Activated CD8-positive, alpha-beta T cell treated with anti-CD3 and anti-CD28 coated beads for 36 hours (primary cell): ENCODE results near the gene PBX2. TPM values are rescaled to one million over a fixed set of nuclear protein-coding genes. Genes with fewer than 3 reads are reported as not detected.

Source experiments
- ATAC-seq: fragments of 200-7000 bp; cut with Tn5 transposase; one replicate; pipeline ENCODE4 v1.10.0; 2021; ENCODE audit warnings: mild to moderate bottlenecking, moderate library complexity
- CTCF ChIA-PET: fragments of 350-600 bp; sonication (Branson Sonifier 250); formaldehyde crosslinking; loops from one replicate; lab custom pipeline; 2021; ENCODE audit warnings: antibody characterized with exemption; lab: Charles Lee
- POLR2A ChIA-PET: fragments of 350-600 bp; sonication (Branson Sonifier 250); formaldehyde crosslinking; loops from one replicate; lab custom pipeline; 2021; ENCODE audit warnings: antibody characterized with exemption; lab: Charles Lee
- DNase-seq: peaks from one replicate; pipeline ENCODE4 v3.0.0-alpha.2; 2020
- H3K27ac Mint-ChIP-seq: one replicate; pipeline ENCODE4 v1.8.0; 2021; ENCODE audit warnings: mild to moderate bottlenecking, mixed read lengths
- H3K27me3 Mint-ChIP-seq: one replicate; pipeline ENCODE4 v1.8.0; 2021; ENCODE audit warnings: mixed read lengths
- H3K36me3 Mint-ChIP-seq: one replicate; pipeline ENCODE4 v1.8.0; 2021; ENCODE audit warnings: low read depth, mixed read lengths
- H3K4me1 Mint-ChIP-seq: one replicate; pipeline ENCODE4 v1.8.0; 2021; ENCODE audit warnings: low read depth, mixed read lengths
- H3K4me3 Mint-ChIP-seq: one replicate; pipeline ENCODE4 v1.8.0; 2021; ENCODE audit warnings: mild to moderate bottlenecking, moderate library complexity, mixed read lengths
- H3K9me3 Mint-ChIP-seq: one replicate; pipeline ENCODE4 v1.8.0; 2021; ENCODE audit warnings: mixed read lengths
- intact Hi-C: fragments of 100-400 bp; cut with micrococcal nuclease; formaldehyde crosslinking; loops from one replicate; pipeline ENCODE4 v1.10.0; 2022
- total RNA-seq, 2 experiments: library from RNA; stranded (reverse); gene quantifications; one replicate each; pipeline ENCODE4 v1.2.3, GENCODE V29; 2021
- TF ChIP-seq, protein P1 (sequence below): fragments of 200-600 bp; IDR thresholded peaks from one replicate; pipeline ENCODE4 v1.8.0; 2022; ENCODE audit warnings: antibody characterized with exemption, mild to moderate bottlenecking

Gene PBX2
- total RNA-seq, 2 experiments from 2014 or later: 59.6 to 64.2 TPM

DNA sequence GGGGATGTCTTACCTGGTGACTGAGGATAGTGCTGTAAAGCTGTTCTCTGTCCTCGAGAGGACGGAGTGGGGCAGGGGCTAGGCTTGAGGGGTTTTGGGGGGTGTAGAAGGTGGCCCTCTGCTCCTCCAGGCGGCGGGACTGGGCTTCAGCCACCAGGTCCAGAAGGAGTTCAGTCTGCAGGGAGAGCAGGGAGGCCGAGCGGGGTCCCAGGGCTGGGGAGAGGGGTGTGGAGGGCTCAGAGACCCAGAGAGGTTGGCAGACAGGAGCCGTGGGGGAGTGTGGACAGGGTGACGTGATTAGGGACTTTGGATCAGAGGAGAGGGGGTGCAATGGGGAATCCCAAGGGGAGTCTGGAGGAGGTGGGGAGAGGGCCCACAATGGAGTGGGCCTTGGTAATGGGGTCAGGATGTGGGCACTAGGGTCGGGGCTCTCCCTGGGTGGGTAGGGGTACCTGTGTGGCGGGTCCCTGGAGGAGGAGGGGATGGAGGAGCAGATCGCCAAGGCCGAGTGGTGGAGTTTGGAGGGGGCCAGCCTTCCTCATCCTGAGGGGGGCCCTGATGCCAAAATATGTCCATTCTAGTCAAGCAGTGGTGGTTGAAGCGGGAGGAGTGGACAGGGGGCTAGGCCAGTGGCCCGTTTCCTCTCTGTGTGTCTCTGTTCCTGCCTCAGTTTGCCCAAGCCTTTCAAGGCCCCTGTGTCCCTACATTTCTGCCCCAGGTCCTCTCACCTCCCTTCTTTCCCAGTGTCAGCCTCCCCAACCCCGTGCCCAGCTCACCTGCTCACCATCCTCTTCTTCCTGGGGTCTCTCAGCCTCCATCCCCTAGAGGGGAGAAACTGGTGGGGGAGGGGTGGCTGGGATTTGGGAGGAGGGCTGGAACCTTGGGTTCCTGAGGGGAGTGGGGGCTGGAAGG lies 1.9 kb upstream of the PBX2 start:
- H3K4me1 Mint-ChIP-seq: peaks cover 43% of the 10 kb centered on the region
- POLR2A ChIA-PET: interaction anchor here (0.8 to 7.2 kb wide), 6 partner anchors 13 to 780 kb away, joined by 3 to 72 read pairs (median 3); partner anchors contain the start of genes AGPAT1, ATF6B, PSMB9 and RNF5
- H3K4me3 Mint-ChIP-seq: peak overlapping the region; percentile 97
- TF ChIP-seq, protein P1, sequence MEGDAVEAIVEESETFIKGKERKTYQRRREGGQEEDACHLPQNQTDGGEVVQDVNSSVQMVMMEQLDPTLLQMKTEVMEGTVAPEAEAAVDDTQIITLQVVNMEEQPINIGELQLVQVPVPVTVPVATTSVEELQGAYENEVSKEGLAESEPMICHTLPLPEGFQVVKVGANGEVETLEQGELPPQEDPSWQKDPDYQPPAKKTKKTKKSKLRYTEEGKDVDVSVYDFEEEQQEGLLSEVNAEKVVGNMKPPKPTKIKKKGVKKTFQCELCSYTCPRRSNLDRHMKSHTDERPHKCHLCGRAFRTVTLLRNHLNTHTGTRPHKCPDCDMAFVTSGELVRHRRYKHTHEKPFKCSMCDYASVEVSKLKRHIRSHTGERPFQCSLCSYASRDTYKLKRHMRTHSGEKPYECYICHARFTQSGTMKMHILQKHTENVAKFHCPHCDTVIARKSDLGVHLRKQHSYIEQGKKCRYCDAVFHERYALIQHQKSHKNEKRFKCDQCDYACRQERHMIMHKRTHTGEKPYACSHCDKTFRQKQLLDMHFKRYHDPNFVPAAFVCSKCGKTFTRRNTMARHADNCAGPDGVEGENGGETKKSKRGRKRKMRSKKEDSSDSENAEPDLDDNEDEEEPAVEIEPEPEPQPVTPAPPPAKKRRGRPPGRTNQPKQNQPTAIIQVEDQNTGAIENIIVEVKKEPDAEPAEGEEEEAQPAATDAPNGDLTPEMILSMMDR: no peak
- no peaks in the 10 kb centered on the region for H3K9me3 Mint-ChIP-seq
- peaks cover 29% of the 10 kb centered on the region for H3K36me3 Mint-ChIP-seq
- peak overlapping the region; percentile 99 for H3K27ac Mint-ChIP-seq
- DNase-seq (peak; percentile 25), ATAC-seq (no peak)
- CTCF ChIA-PET: interaction anchor here (0.8 to 4.4 kb wide), 5 partner anchors 27 to 761 kb away, joined by 3 to 32 read pairs (median 3); partner anchors contain the start of genes EGFL8 and HLA-DMA
- intact Hi-C loops: no loop called here
- H3K27me3 Mint-ChIP-seq: no peaks in the 10 kb centered on the region

DNA sequence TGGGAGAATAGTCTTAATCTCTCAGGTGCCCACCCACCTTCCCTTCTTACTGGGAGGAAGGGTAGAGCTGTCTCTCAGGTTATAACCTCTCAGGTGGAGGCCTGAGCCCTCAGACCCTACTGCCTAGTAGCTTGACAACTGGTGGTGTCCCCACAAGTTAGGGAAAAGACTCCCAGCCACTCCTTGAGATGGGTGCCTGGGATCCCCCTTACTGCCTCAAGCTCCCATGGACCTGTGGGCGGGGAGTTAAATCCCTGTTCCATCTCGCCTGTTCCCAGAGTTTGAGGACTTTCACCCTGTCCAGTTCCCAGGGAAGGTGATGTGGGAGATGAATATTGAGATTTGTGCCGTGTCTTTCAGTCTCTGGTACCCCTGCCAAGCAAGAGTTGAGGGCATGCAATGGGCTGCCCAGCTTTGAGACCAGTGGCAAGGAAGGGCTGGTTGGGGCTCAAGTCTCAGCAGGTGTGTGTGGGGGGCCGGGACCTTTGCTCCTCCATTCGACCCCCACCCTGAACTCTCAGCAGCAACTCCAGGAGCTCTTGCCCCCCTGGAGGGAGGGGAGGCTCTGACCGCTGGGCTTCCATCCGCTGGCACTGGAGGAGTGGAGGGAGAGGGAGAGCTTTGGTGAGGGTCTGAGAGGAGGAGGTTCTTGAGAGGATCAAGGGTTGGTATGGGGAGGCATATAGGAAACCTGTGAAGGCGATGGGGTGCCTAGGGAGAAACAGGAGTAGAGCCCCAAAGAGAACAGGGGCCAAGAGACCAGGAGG lies 1.1 kb upstream of the PBX2 start:
- POLR2A ChIA-PET: interaction anchor here (0.8 to 7.2 kb wide), 4 partner anchors 8 to 662 kb away, joined by 3 to 72 read pairs (median 3); partner anchors contain the start of genes AGPAT1, PSMB9, RNF5 and TAP1
- TF ChIP-seq, protein P1: no peak
- Mint-ChIP-seq H3K27ac (peak overlapping the region; percentile 99), H3K27me3 (no peaks in the 10 kb centered on the region), H3K4me1 (peaks cover 48% of the 10 kb centered on the region), H3K9me3 (no peaks in the 10 kb centered on the region), H3K4me3 (peak overlapping the region; percentile 97), H3K36me3 (peaks cover 38% of the 10 kb centered on the region)
- no peak for ATAC-seq
- intact Hi-C loops: no loop called here
- DNase-seq: no peak
- CTCF ChIA-PET: interaction anchor here (0.8 to 1.4 kb wide), 4 partner anchors 27 to 74 kb away, joined by 3 read pairs; partner anchors contain the start of gene EGFL8

DNA sequence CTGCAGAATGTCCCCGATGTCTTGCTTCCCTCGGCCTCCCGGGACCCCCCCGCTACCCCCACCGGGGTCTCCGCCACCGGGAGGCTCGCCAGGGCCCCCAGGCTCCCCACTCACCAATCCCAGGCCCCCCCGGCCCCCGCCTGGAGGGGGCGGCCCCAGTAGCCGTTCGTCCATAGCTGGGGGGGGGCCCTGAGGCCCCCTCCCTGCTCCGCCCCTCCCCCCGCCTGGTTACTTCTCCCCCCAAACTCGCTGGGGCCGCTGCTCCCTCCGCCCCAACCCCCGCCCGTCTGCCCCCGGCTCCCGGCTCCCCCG lies 304 bp downstream of the PBX2 start:
- DNase-seq: no peak
- TF ChIP-seq, protein P1: no peak
- no peaks in the 10 kb centered on the region for H3K27me3 Mint-ChIP-seq
- ChIA-PET POLR2A (interaction anchor here (0.6 to 7.2 kb wide), 3 partner anchors 11 to 1352 kb away, joined by 3 to 72 read pairs (median 4); partner anchors contain the start of genes AGPAT1 and RNF5), CTCF (interaction anchor here (0.8 to 1.2 kb wide), 3 partner anchors 21 to 73 kb away, joined by 3 read pairs; no protein-coding TSS in a partner anchor)
- intact Hi-C loops: no loop called here
- peak overlapping the region; percentile 96 for H3K27ac Mint-ChIP-seq
- peak overlapping the region; percentile 97 for H3K4me3 Mint-ChIP-seq
- no peaks in the 10 kb centered on the region for H3K9me3 Mint-ChIP-seq
- peaks cover 50% of the 10 kb centered on the region for H3K4me1 Mint-ChIP-seq
- ATAC-seq: no peak
- H3K36me3 Mint-ChIP-seq: peaks cover 44% of the 10 kb centered on the region

DNA sequence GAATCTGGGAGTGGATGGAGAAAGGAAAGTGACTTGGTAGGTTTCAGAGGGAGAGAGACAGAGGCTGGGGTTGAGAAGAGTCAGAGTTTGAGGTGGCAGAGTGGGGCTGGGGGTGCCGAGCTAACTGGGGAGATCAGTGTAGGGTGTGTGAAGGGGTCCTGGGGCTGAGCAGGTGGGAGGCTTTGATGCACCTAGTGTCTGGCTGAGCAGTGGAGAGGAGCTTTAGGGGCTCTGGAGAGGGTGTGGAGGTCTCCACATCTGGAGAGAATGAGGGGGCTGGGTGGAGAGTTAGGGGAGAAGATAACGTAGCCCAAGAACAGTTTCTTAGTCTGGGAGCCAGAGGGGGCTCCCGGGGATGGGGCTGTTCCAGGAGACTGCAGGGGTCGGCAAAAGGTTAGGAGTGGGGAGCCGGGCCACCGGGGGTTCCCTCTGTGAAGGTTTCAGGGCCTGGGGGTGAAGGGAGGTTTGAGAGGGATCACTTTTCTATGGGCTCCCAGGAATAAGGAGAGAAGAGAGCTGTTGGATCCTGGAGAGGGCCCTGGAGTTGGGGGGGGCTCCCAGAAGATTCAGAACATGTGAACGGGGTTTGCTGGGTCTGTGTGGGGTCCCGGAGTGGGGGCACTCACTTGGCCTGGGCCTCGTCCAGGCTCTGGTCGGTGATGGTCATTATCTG lies 797 bp downstream of the PBX2 start:
- no peak for DNase-seq
- H3K9me3 Mint-ChIP-seq: no peaks in the 10 kb centered on the region
- peak overlapping the region; percentile 96 for H3K27ac Mint-ChIP-seq
- H3K4me1 Mint-ChIP-seq: peaks cover 47% of the 10 kb centered on the region
- no peaks in the 10 kb centered on the region for H3K27me3 Mint-ChIP-seq
- peaks cover 44% of the 10 kb centered on the region for H3K36me3 Mint-ChIP-seq
- ChIA-PET CTCF (interaction anchor here (0.9 kb wide), 1 partner anchor 70 kb away, joined by 3 read pairs; no protein-coding TSS in a partner anchor), POLR2A (interaction anchor here (0.9 to 7.2 kb wide), 3 partner anchors 10 to 783 kb away, joined by 3 to 72 read pairs (median 4); partner anchors contain the start of genes AGPAT1 and RNF5)
- H3K4me3 Mint-ChIP-seq: peak overlapping the region; percentile 95
- intact Hi-C loops: no loop called here
- no peak for ATAC-seq
- TF ChIP-seq, protein P1: no peak
